ENCODE data around the gene ITPRID1. TPM values are rescaled to one million over a fixed set of nuclear protein-coding genes. Genes with fewer than 3 reads are reported as not detected.

Gene ITPRID1
- total RNA-seq, 1 donor from 2014 or later, result not detected

- intact Hi-C loops (cut with micrococcal nuclease), result no loop called here
- Histone ChIP-seq H3K36me3 (no peaks in the 10 kb centered on the region), H3K4me3 (no peak overlapping the region), H3K27ac (replicated peaks) (no peak overlapping the region), H3K9me3 (replicated peaks) (peaks cover 9% of the 10 kb centered on the region), H3K4me1 (no peaks in the 10 kb centered on the region), H3K27me3 (ENCODE audit: low read depth) (peaks cover 24% of the 10 kb centered on the region)
- no peak for DNase-seq
- no peak for TF ChIP-seq CTCF (IDR thresholded peaks at IDR 0.05; ENCODE audit: borderline replicate concordance)
Measured at GRCh38 chr7:31516680-31517502, 3.0 kb downstream of the ITPRID1 start.

- no peak for TF ChIP-seq CTCF (IDR thresholded peaks at IDR 0.05; ENCODE audit: borderline replicate concordance)
- H3K36me3 ChIP-seq, result no peaks in the 10 kb centered on the region
- H3K4me1 ChIP-seq, result no peaks in the 10 kb centered on the region
- H3K4me3 ChIP-seq, result no peak overlapping the region
- no peak for DNase-seq
- intact Hi-C loops (cut with micrococcal nuclease), result no loop called here
- H3K27me3 ChIP-seq (ENCODE audit: low read depth), result peaks cover 24% of the 10 kb centered on the region
- H3K27ac ChIP-seq (replicated peaks), result no peak overlapping the region
- peaks cover 9% of the 10 kb centered on the region for H3K9me3 ChIP-seq (replicated peaks)
Measured at GRCh38 chr7:31517513-31517912, 3.6 kb downstream of the ITPRID1 start.

GRCh38 chr7:31518766-31519165 lies 4.9 kb downstream of the ITPRID1 start:
- TF ChIP-seq CTCF (IDR thresholded peaks at IDR 0.05; ENCODE audit: borderline replicate concordance), result no peak
- Histone ChIP-seq H3K4me1 (no peaks in the 10 kb centered on the region), H3K9me3 (replicated peaks) (peaks cover 9% of the 10 kb centered on the region), H3K27me3 (ENCODE audit: low read depth) (peaks cover 14% of the 10 kb centered on the region), H3K27ac (replicated peaks) (no peak overlapping the region), H3K36me3 (no peaks in the 10 kb centered on the region), H3K4me3 (no peak overlapping the region)
- DNase-seq, result no peak
- intact Hi-C loops (cut with micrococcal nuclease), result no loop called here

- Histone ChIP-seq H3K9me3 (replicated peaks) (no peaks in the 10 kb centered on the region), H3K4me3 (no peak overlapping the region), H3K27ac (replicated peaks) (no peak overlapping the region), H3K27me3 (ENCODE audit: low read depth) (peaks cover 5% of the 10 kb centered on the region), H3K4me1 (no peaks in the 10 kb centered on the region), H3K36me3 (no peaks in the 10 kb centered on the region)
- no peak for DNase-seq
- intact Hi-C loops (cut with micrococcal nuclease), result no loop called here
- TF ChIP-seq CTCF (IDR thresholded peaks at IDR 0.05; ENCODE audit: borderline replicate concordance), result no peak
Measured at GRCh38 chr7:31521336-31522010, 7.6 kb downstream of the ITPRID1 start.

- Histone ChIP-seq H3K9me3 (replicated peaks) (no peaks in the 10 kb centered on the region), H3K27me3 (ENCODE audit: low read depth) (no peaks in the 10 kb centered on the region), H3K4me3 (no peak overlapping the region), H3K4me1 (no peaks in the 10 kb centered on the region), H3K27ac (replicated peaks) (no peak overlapping the region), H3K36me3 (no peaks in the 10 kb centered on the region)
- no peak for DNase-seq
- intact Hi-C loops (cut with micrococcal nuclease), result no loop called here
- TF ChIP-seq CTCF (IDR thresholded peaks at IDR 0.05; ENCODE audit: borderline replicate concordance), result no peak
Measured at GRCh38 chr7:31526864-31527263, 13.0 kb downstream of the ITPRID1 start.
